K562 (cell line): Measurements from ENCODE around the gene LRP10. TPM values are rescaled to one million over a fixed set of nuclear protein-coding genes. Genes with fewer than 3 reads are reported as not detected.

Experiments used
- CBFA2T3 ChIP-seq: fragments of 450-650 bp; IDR thresholded peaks from 2 replicates; pipeline ENCODE4 v1.6.1; 2017
- ELF1 ChIP-seq: fragments of 200-800 bp; sonication (Bioruptor generic); IDR thresholded peaks from 2 replicates; pipeline ENCODE4 v1.6.1; 2016; ENCODE audit warnings: missing genetic modification characterization, missing compliant biosample characterization
- IFI16 ChIP-seq: fragments of 250-450 bp; sonication (Bioruptor Pico); IDR thresholded peaks from 2 replicates; pipeline ENCODE4 v2.1.2; 2022; ENCODE audit warnings: mild to moderate bottlenecking, inconsistent platforms
- MAZ ChIP-seq, 2 experiments: fragments of 450-650 bp in 1 of 2; sonication (generic) in 1 of 2; formaldehyde crosslinking; IDR thresholded peaks in 1 of 2; conservative IDR thresholded peaks in 1 of 2; 2 replicates each; pipeline versions ENCODE4 v1.4.0 to v1.5.0; 2020; ENCODE audit warnings: mild to moderate bottlenecking in 1 of 2, missing genetic modification reagents in 1 of 2
- MXD1 ChIP-seq: fragments of 250-450 bp; sonication (Bioruptor Pico); IDR thresholded peaks from 2 replicates; pipeline ENCODE4 v1.8.0; 2021; ENCODE audit warnings: borderline replicate concordance, mild to moderate bottlenecking, moderate library complexity; ENCODE audit not compliant: poor library complexity, severe bottlenecking
- NR2F6 ChIP-seq: fragments of 450-650 bp; formaldehyde crosslinking; IDR thresholded peaks from 2 replicates; pipeline ENCODE4 v1.4.0; 2020; ENCODE audit warnings: mild to moderate bottlenecking
- NRF1 ChIP-seq, 2 experiments: fragments of 450-650 bp; IDR thresholded peaks in 1 of 2; conservative IDR thresholded peaks in 1 of 2; 2 replicates each; pipeline ENCODE4 v1.6.1; 2014; ENCODE audit warnings: mild to moderate bottlenecking in 2 of 2
- PHF20 ChIP-seq: fragments of 450-650 bp; IDR thresholded peaks from 2 replicates; pipeline ENCODE4 v1.6.1; 2018; ENCODE audit not compliant: partially characterized antibody
- RERE ChIP-seq: sonication (generic); formaldehyde crosslinking; IDR thresholded peaks from 2 replicates; pipeline ENCODE4 v1.8.0; 2023; ENCODE audit warnings: missing genetic modification reagents, mild to moderate bottlenecking, borderline replicate concordance
- STAT5A ChIP-seq: IDR thresholded peaks from 2 replicates; pipeline ENCODE4 v1.6.1; 2012; ENCODE audit warnings: low read length, inconsistent platforms, borderline replicate concordance
- STAT6 ChIP-seq: sonication (generic); formaldehyde crosslinking; IDR thresholded peaks from 2 replicates; pipeline ENCODE4 v1.8.1; 2023; ENCODE audit warnings: mild to moderate bottlenecking, missing genetic modification reagents
- THRB ChIP-seq: fragments of 450-650 bp; formaldehyde crosslinking; conservative IDR thresholded peaks from 2 replicates; pipeline ENCODE4 v1.4.0; 2022; ENCODE audit warnings: mild to moderate bottlenecking, missing genetic modification characterization
- TRIM25 ChIP-seq: fragments of 450-650 bp; IDR thresholded peaks from 2 replicates; pipeline ENCODE4 v1.7.0; 2016; ENCODE audit warnings: borderline replicate concordance
- USF1 ChIP-seq: sonication (generic); formaldehyde crosslinking; IDR thresholded peaks from 2 replicates; pipeline ENCODE4 v1.9.0; 2022; ENCODE audit warnings: mild to moderate bottlenecking, missing genetic modification reagents
- ZC3H11A ChIP-seq: IDR thresholded peaks from 2 replicates; pipeline ENCODE4 v1.6.1; 2012; ENCODE audit warnings: low read depth, low read length, improper control_type of control experiment
- ZNF165 ChIP-seq: fragments of 250-450 bp; sonication (Bioruptor Pico); IDR thresholded peaks from 2 replicates; pipeline ENCODE4 v1.4.0; 2020; ENCODE audit warnings: borderline replicate concordance
- polyA plus RNA-seq, 8 experiments: library from polyadenylated mRNA; depleted of rRNA in 4 of 8; stranded (reverse) in 5 of 8; unstranded in 3 of 8; fragments of >200 nt; fragmentation: Nextera tagmentation in 2 of 8; fragmentation: Illumina TruSeq in 1 of 8; extraction: Ambion mirVana in 2 of 8; extraction: Trizol in 1 of 8; gene quantifications; 2 replicates each; pipeline versions ENCODE4 v1.2.1 to v1.2.3, GENCODE V29; 2011 to 2014; ENCODE audit warnings: inconsistent platforms in 1 of 8, missing spikeins in 1 of 8
- total RNA-seq, 7 experiments: library from RNA; depleted of rRNA in 6 of 7; stranded (reverse); fragments of >200 nt in 6 of 7; fragmentation: Illumina TruSeq in 2 of 7; extraction: Trizol in 2 of 7; gene quantifications; 2 replicates each; pipeline versions ENCODE4 v1.2.1 to v1.2.3, GENCODE V29; 2011 to 2021; ENCODE audit warnings: low replicate concordance in 1 of 7

Gene LRP10
- total and polyA plus RNA-seq, 9 of the 15 experiments (the other 6 are each of a cell fraction or from before 2014, with no cell fraction given): 1.3 to 45.5 (median 10.9) TPM

GRCh38 chr14:22870811-22871223 is 723 bp upstream of the LRP10 start (continued):
- TF ChIP-seq TRIM25 (no peak), CBFA2T3 (peak; percentile 78), PHF20 (no peak), NRF1 (conservative IDR thresholded peaks at IDR 0.05 in 1 of 2, IDR thresholded peaks at IDR 0.05 in 1 of 2) (no peak), USF1 (no peak), THRB (CRISPR knock-in tag) (no peak), MXD1 (CRISPR knock-in tag) (no peak), STAT6 (CRISPR knock-in tag) (no peak), ZC3H11A (no peak), STAT5A (no peak), ZNF165 (no peak), RERE (CRISPR knock-in tag) (no peak), IFI16 (CRISPR knock-in tag) (no peak), ELF1 (tag) (peak; percentile 87), MAZ (CRISPR knock-in tag; conservative IDR thresholded peaks at IDR 0.05 in 1 of 2, IDR thresholded peaks at IDR 0.05 in 1 of 2) (no peak), NR2F6 (CRISPR knock-in tag) (no peak)
